ENCODE measurements around the gene PPARGC1A.

The PPARGC1A gene

DNA sequence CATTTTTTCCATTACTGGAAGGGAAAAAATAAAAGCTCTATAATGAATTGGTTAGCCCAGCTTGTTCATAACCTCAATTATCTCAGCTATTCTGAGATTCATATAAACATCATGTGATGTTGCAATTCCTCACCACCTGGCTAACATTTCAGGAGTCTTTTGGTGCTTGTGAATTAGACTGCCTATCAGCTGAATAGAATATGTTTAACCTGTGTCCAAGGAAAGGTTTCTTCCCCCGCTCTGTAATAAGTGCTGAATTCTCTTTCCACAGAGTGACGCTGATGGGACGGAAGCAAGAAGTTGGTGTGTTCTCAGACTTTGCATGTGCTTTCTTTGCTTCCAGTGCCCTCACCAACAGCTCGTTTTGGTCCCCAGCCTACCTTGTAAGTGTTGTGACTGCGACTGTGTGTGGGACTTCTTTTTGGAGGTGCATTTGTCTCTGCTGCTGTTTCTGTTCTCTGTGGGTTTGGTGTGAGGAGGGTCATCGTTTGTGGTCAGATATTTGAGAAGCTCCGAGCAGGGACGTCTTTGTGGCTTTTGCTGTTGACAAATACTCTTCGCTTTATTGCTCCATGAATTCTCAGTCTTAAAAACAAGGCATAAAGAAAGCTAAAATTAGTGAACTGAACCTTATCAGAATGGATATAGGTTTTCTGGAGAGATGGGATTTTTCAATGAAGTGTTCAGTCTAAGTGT is 61.7 kb downstream of the PPARGC1A start:
- no peaks in the 10 kb centered on the region for H3F3A ChIP-seq (ENCODE audit: control insufficient read depth, insufficient read depth)
- no peaks in the 10 kb centered on the region; the same call in 1 of the 2 replicates for H3K9me2 ChIP-seq (replicated peaks; ENCODE audit: control insufficient read depth, low read length)
- H3K4me2 ChIP-seq (ENCODE audit: low read length), result no peak overlapping the region
- no peaks in the 10 kb centered on the region for H4K20me1 ChIP-seq (ENCODE audit: control insufficient read depth, insufficient read depth, low read depth, low read length)
- TF ChIP-seq, protein P1, sequence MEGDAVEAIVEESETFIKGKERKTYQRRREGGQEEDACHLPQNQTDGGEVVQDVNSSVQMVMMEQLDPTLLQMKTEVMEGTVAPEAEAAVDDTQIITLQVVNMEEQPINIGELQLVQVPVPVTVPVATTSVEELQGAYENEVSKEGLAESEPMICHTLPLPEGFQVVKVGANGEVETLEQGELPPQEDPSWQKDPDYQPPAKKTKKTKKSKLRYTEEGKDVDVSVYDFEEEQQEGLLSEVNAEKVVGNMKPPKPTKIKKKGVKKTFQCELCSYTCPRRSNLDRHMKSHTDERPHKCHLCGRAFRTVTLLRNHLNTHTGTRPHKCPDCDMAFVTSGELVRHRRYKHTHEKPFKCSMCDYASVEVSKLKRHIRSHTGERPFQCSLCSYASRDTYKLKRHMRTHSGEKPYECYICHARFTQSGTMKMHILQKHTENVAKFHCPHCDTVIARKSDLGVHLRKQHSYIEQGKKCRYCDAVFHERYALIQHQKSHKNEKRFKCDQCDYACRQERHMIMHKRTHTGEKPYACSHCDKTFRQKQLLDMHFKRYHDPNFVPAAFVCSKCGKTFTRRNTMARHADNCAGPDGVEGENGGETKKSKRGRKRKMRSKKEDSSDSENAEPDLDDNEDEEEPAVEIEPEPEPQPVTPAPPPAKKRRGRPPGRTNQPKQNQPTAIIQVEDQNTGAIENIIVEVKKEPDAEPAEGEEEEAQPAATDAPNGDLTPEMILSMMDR (IDR thresholded peaks at IDR 0.05; ENCODE audit: low read depth, low read length, poor library complexity, severe bottlenecking), result no peak
- no peak for TF ChIP-seq EZH2phosphoT487 (IDR thresholded peaks at IDR 0.05; ENCODE audit: borderline replicate concordance, low read length)
- H3K9me3 ChIP-seq (ENCODE audit: control insufficient read depth, insufficient read depth, low read length), result no peaks in the 10 kb centered on the region
- no peaks in the 10 kb centered on the region for H3K79me2 ChIP-seq (ENCODE audit: control insufficient read depth, low read length)
- no peaks in the 10 kb centered on the region for H3K27me3 ChIP-seq (ENCODE audit: control insufficient read depth, low read length)
- no peak overlapping the region for H3K27ac ChIP-seq (ENCODE audit: low read depth, low read length)
- no peak overlapping the region for H3K4me3 ChIP-seq (ENCODE audit: low read length)
- no peaks in the 10 kb centered on the region for H3K4me1 ChIP-seq (ENCODE audit: control insufficient read depth, low read length)
- no peaks in the 10 kb centered on the region for H3K36me3 ChIP-seq (ENCODE audit: control insufficient read depth, low read length)

DNA sequence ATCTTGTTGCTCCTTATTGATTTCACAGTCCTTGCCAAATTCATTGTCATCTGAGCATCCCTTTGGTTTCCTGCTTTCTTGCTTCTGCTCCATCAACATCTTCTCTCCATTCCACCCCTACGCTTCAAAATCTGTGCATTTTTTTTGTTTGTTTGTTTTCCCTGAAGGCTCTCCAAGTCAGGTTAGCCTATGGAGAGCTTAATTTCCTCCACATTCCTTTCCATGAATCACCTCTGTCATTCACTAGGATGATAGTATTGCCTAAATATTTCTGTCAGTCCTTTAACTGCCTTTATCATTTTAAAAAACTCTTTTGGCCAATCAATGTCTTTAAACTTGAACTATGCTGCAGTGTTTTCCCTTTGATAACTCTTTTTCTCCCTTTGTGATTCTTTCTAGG is 67.7 kb downstream of the PPARGC1A start:
- H3K27me3 ChIP-seq (ENCODE audit: control insufficient read depth, low read length), result no peaks in the 10 kb centered on the region
- H3K4me2 ChIP-seq (ENCODE audit: low read length), result no peak overlapping the region
- H3K9me3 ChIP-seq (ENCODE audit: control insufficient read depth, insufficient read depth, low read length), result no peaks in the 10 kb centered on the region
- no peak overlapping the region for H3K27ac ChIP-seq (ENCODE audit: low read depth, low read length)
- H3K4me1 ChIP-seq (ENCODE audit: control insufficient read depth, low read length), result no peaks in the 10 kb centered on the region
- TF ChIP-seq, protein P1 (IDR thresholded peaks at IDR 0.05; ENCODE audit: low read depth, low read length, poor library complexity, severe bottlenecking), result no peak
- no peak for TF ChIP-seq EZH2phosphoT487 (IDR thresholded peaks at IDR 0.05; ENCODE audit: borderline replicate concordance, low read length)
- H3K4me3 ChIP-seq (ENCODE audit: low read length), result no peak overlapping the region
- H3F3A ChIP-seq (ENCODE audit: control insufficient read depth, insufficient read depth), result no peaks in the 10 kb centered on the region
- H3K9me2 ChIP-seq (replicated peaks; ENCODE audit: control insufficient read depth, low read length), result no peaks in the 10 kb centered on the region; the same call in 1 of the 2 replicates
- no peaks in the 10 kb centered on the region for H3K36me3 ChIP-seq (ENCODE audit: control insufficient read depth, low read length)
- no peaks in the 10 kb centered on the region for H4K20me1 ChIP-seq (ENCODE audit: control insufficient read depth, insufficient read depth, low read depth, low read length)
- H3K79me2 ChIP-seq (ENCODE audit: control insufficient read depth, low read length), result no peaks in the 10 kb centered on the region

DNA sequence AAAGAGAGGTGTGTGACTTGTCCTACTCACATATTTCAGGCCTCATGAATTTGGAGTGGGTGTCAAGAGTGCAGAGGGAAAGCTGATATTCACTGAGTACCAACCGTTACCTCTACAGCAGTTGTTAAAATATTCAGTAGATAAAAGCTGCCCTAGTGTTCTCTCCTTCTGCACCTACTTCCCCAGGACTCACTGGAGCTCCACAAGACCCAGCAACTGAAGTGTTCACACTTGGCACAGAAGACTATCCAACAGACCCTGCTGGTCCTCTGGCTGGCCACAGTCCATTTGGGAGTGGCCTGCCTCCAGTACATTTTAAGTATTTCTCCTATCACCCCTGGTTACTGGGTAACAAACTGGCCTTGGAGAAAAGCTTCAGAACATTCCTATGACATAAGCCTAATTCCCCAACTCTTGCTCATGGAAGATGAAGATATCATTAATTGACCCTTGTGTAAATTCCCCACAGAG is 70.8 kb downstream of the PPARGC1A start:
- no peaks in the 10 kb centered on the region for H3F3A ChIP-seq (ENCODE audit: control insufficient read depth, insufficient read depth)
- H3K4me2 ChIP-seq (ENCODE audit: low read length), result no peak overlapping the region
- no peaks in the 10 kb centered on the region for H3K4me1 ChIP-seq (ENCODE audit: control insufficient read depth, low read length)
- no peaks in the 10 kb centered on the region for H3K27me3 ChIP-seq (ENCODE audit: control insufficient read depth, low read length)
- no peak overlapping the region for H3K27ac ChIP-seq (ENCODE audit: low read depth, low read length)
- H4K20me1 ChIP-seq (ENCODE audit: control insufficient read depth, insufficient read depth, low read depth, low read length), result no peaks in the 10 kb centered on the region
- no peaks in the 10 kb centered on the region for H3K9me2 ChIP-seq (replicated peaks; ENCODE audit: control insufficient read depth, low read length)
- H3K4me3 ChIP-seq (ENCODE audit: low read length), result no peak overlapping the region
- TF ChIP-seq, protein P1 (IDR thresholded peaks at IDR 0.05; ENCODE audit: low read depth, low read length, poor library complexity, severe bottlenecking), result no peak
- TF ChIP-seq EZH2phosphoT487 (IDR thresholded peaks at IDR 0.05; ENCODE audit: borderline replicate concordance, low read length), result no peak
- H3K36me3 ChIP-seq (ENCODE audit: control insufficient read depth, low read length), result no peaks in the 10 kb centered on the region
- no peaks in the 10 kb centered on the region for H3K79me2 ChIP-seq (ENCODE audit: control insufficient read depth, low read length)
- no peaks in the 10 kb centered on the region for H3K9me3 ChIP-seq (ENCODE audit: control insufficient read depth, insufficient read depth, low read length)

Data from DOHH2 (cell line).